Prostate gland (tissue), 2 donors: ENCODE data around the gene C2CD3. TPM values are rescaled to one million over a fixed set of nuclear protein-coding genes. Genes with fewer than 3 reads are reported as not detected.

ENCODE experiments used
- DNase-seq: peaks from one replicate; pipeline ENCODE4 v3.0.0-alpha.2; 2019; ENCODE audit warnings: low spot score
- H3K27ac ChIP-seq, 2 donors: fragments of 200-600 bp; sonication (generic); 2 replicates each; pipeline ENCODE4 v1.5.1; 2017 to 2019
- H3K27me3 ChIP-seq: fragments of 200-600 bp; sonication (generic); replicated peaks from 2 replicates; pipeline ENCODE4 v1.5.1; 2019; ENCODE audit not compliant: insufficient read depth
- H3K36me3 ChIP-seq, 2 donors: fragments of 200-600 bp; sonication (generic); 1 replicate in 1 of 2; 2 replicates in 1 of 2; pipeline versions ENCODE4 v1.5.1 to v1.8.1; 2017 to 2019
- H3K4me1 ChIP-seq: fragments of 200-600 bp; sonication (generic); replicated peaks from 2 replicates; pipeline ENCODE4 v1.5.1; 2019
- H3K4me3 ChIP-seq, 2 donors: fragments of 200-600 bp; sonication (generic); 2 replicates each; pipeline ENCODE4 v1.5.1; 2017 to 2019
- H3K9me3 ChIP-seq: fragments of 200-600 bp; sonication (generic); 2 replicates; pipeline ENCODE4 v1.5.1; 2017
- POLR2A ChIP-seq: fragments of 450-650 bp; IDR thresholded peaks from one replicate; pipeline ENCODE4 v1.6.1; 2016; ENCODE audit warnings: antibody characterized with exemption, mild to moderate bottlenecking
- POLR2AphosphoS5 ChIP-seq: sonication (generic); formaldehyde crosslinking; IDR thresholded peaks from one replicate; pipeline ENCODE4 v1.6.1; 2017; ENCODE audit warnings: antibody characterized with exemption
- WGBS: methylation state at CpG from one replicate; pipeline ENCODE4 v1.1.5; 2018; 5-methylcytosine and 5-hydroxymethylcytosine counted together
- intact Hi-C: fragments of 100-400 bp; cut with DNase I; formaldehyde crosslinking; loops from one replicate; pipeline ENCODE4 v1.14.2; 2022
- total RNA-seq, 2 donors: library from RNA; depleted of rRNA; stranded (reverse); fragments of >200 nt; gene quantifications; one replicate each; pipeline ENCODE4 v1.1.0, GENCODE V29; 2016
- TF ChIP-seq, protein P1 (sequence below), 4 experiments: fragments of 200-600 bp in 2 of 4; fragments of 450-650 bp in 2 of 4; sonication (generic) in 2 of 4; IDR thresholded peaks; 1 replicate in 3 of 4; 2 replicates in 1 of 4; pipeline ENCODE4 v1.5.1; 2016 to 2019; ENCODE audit warnings: antibody characterized with exemption in 4 of 4, mild to moderate bottlenecking in 2 of 4, moderate library complexity in 2 of 4

The C2CD3 gene
- total RNA-seq, 2 donors from 2014 or later: 38.7 to 49.6 TPM

DNA sequence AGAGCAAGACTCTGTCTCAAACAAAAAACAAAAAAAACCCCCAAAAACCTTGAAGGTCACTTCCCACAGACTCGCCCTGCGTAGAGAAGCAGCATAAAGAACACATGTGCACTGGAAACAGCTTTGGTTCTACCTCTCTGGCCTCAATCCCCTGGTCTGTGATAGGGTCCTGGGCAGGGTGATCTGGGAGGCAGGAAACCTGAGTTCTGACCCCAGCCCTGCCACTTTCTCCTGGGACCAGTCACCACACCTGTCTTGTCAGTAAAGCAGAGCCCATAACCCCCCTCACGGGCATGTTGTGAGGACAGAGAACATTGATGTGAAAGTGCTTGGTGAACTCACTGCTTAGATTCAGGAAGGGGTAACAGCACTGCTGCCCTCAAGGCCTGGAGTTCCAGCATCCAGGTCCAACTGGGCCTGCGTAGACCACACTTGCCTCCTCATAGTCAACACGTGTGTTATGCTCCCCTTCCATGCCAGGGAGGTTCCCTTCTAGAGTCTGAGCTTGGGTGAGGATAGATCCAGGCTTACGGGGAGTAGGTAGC lies 199.6 kb downstream of the C2CD3 start:
- Histone ChIP-seq H3K27me3 (no peaks in the 10 kb centered on the region), H3K9me3 (no peaks in the 10 kb centered on the region), H3K4me3 (no peak overlapping the region), H3K36me3 (no peaks in the 10 kb centered on the region), H3K27ac (no peak overlapping the region), H3K4me1 (no peaks in the 10 kb centered on the region)
- no peak for TF ChIP-seq POLR2A
- TF ChIP-seq POLR2AphosphoS5: no peak
- TF ChIP-seq, protein P1, sequence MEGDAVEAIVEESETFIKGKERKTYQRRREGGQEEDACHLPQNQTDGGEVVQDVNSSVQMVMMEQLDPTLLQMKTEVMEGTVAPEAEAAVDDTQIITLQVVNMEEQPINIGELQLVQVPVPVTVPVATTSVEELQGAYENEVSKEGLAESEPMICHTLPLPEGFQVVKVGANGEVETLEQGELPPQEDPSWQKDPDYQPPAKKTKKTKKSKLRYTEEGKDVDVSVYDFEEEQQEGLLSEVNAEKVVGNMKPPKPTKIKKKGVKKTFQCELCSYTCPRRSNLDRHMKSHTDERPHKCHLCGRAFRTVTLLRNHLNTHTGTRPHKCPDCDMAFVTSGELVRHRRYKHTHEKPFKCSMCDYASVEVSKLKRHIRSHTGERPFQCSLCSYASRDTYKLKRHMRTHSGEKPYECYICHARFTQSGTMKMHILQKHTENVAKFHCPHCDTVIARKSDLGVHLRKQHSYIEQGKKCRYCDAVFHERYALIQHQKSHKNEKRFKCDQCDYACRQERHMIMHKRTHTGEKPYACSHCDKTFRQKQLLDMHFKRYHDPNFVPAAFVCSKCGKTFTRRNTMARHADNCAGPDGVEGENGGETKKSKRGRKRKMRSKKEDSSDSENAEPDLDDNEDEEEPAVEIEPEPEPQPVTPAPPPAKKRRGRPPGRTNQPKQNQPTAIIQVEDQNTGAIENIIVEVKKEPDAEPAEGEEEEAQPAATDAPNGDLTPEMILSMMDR (IDR thresholded peaks at IDR 0.05): no peak
- 82% methylated on average over 6 of the region's 6 CpGs for WGBS
- intact Hi-C loops: no loop called here
- no peak for DNase-seq

DNA sequence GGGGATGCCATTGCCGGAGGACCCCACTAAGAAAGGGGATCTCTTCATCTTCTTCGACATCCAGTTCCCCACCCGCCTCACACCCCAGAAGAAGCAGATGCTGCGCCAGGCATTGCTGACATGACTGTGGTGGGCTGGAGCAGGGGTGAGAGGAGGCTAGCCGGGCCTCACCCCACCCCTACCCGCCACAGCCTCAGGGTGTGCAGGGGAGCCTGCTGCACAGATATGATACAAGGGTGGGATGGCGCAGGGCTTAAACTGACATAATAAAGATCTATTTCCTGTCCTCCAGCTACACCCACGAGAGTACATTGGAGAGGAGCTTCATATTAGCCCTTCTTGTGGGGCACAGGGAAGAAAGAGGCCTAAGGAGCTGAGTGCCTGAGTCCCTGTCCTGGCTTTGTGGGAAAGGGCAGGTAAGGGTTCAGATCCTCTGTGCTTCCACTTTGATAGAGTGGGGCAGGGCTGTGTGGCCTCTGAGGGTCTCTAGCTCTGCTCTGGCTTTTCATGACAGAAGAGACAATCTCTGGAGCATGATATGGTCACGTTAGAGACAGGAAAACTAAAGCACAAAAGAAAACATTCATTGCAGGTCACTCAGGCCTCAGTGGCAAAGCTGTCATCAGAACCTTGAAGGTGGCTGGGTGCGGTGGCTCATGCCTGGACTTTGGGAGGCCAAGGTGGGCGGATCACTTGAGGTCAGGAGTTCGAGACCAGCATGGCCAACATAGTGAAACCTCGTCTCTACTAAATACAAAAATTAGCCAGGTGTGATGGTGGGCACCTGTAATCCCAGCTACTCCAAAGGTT lies 200.6 kb downstream of the C2CD3 start:
- intact Hi-C loops: loop anchor here (10.0 kb wide), 1 partner anchor 275 kb away; no protein-coding TSS in a partner anchor
- H3K27me3 ChIP-seq: no peaks in the 10 kb centered on the region
- DNase-seq: no peak
- H3K4me3 ChIP-seq: no peak overlapping the region
- H3K27ac ChIP-seq: no peak overlapping the region
- WGBS: 86% methylated on average over 13 of the region's 13 CpGs
- no peaks in the 10 kb centered on the region for H3K9me3 ChIP-seq
- TF ChIP-seq, protein P1 (IDR thresholded peaks at IDR 0.05): no peak
- TF ChIP-seq POLR2AphosphoS5: no peak
- TF ChIP-seq POLR2A: no peak
- H3K36me3 ChIP-seq: no peaks in the 10 kb centered on the region
- H3K4me1 ChIP-seq: no peaks in the 10 kb centered on the region

DNA sequence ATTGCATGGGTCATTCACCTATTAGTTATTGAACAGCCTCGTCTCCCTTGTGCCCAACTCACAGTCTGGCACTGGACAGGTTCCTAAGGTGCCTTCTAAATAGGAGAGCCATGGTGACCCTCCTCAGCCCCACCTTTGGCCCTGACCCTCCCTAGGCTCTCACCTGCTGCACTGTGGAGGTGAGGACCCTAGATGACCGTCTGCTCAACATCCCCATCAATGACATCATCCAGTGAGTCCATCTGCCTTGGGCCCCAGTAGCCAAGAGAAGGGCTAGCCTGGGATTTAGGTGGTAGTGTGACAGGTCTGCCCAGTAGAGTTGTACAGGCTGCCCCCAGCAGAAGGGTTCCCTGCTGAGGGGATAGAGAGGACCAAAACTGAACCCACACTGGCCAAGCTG lies 201.7 kb downstream of the C2CD3 start:
- Histone ChIP-seq H3K9me3 (no peaks in the 10 kb centered on the region), H3K27me3 (no peaks in the 10 kb centered on the region), H3K27ac (no peak overlapping the region), H3K4me3 (no peak overlapping the region), H3K4me1 (no peaks in the 10 kb centered on the region), H3K36me3 (no peaks in the 10 kb centered on the region)
- 93% methylated on average over 2 of the region's 2 CpGs for WGBS
- DNase-seq: no peak
- TF ChIP-seq, protein P1 (IDR thresholded peaks at IDR 0.05): no peak
- TF ChIP-seq POLR2A (no peak), POLR2AphosphoS5 (no peak)
- intact Hi-C loops: loop anchor here (10.0 kb wide), 1 partner anchor 276 kb away; no protein-coding TSS in a partner anchor

DNA sequence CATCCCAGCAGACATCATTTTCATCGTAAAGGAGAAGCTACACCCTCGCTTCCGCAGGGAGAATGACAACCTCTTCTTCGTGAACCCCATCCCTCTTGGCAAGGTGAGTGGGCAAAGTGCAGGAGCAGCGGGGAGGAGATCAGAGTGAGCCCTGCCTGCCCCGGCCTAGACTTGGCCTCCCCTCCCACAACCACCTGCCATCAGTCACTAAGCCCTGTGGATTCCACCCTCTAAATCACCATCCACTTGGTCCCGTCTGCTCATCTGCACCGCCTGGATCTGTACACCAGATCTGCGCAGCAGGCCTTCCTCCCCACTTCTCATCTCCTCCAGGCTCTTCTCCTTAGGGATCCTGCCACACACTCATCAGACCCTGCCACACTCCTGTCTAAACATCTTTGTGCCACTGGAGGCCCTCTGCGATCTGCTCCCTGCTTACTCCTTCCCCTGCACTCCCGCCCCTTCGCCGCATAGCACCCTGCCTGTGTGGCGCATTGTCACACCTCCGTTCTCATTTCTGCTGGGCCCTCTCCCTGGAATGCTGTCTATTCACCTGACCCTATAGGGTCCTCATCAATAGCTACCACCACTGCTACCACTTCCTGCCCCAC lies 202.3 kb downstream of the C2CD3 start:
- no peak for TF ChIP-seq POLR2AphosphoS5
- no peak for TF ChIP-seq POLR2A
- TF ChIP-seq, protein P1 (IDR thresholded peaks at IDR 0.05): no peak
- DNase-seq: no peak
- Histone ChIP-seq H3K4me1 (no peaks in the 10 kb centered on the region), H3K36me3 (no peaks in the 10 kb centered on the region), H3K9me3 (no peaks in the 10 kb centered on the region), H3K4me3 (no peak overlapping the region), H3K27me3 (no peaks in the 10 kb centered on the region), H3K27ac (no peak overlapping the region)
- intact Hi-C loops: loop anchor here (10.0 kb wide), 1 partner anchor 276 kb away; no protein-coding TSS in a partner anchor
- WGBS: 88% methylated on average over 15 of the region's 15 CpGs
